ENCODE results near the gene FREM1. TPM values are rescaled to one million over a fixed set of nuclear protein-coding genes. Genes with fewer than 3 reads are reported as not detected.

FREM1 gene
- total RNA-seq, 1 experiment from 2014 or later, result 1.2 TPM

GRCh38 chr9:14692470-14693250 is 217.6 kb downstream of the FREM1 start:
- H3K4me1 ChIP-seq (ENCODE audit: insufficient read depth, low read length), result peaks cover 28% of the 10 kb centered on the region
- ChIA-PET POLR2A (ENCODE audit: unreplicated experiment) (interaction anchor here (0.6 kb wide), 2 partner anchors 293 to 378 kb away, joined by 3 to 4 read pairs; partner anchors contain the start of gene NFIB), CTCF (no interaction called here)
- peak; percentile 37 for ATAC-seq
- H3K27me3 ChIP-seq (ENCODE audit: low read length), result no peaks in the 10 kb centered on the region
- H3K9me3 ChIP-seq (ENCODE audit: low read length), result no peaks in the 10 kb centered on the region
- peak overlapping the region; percentile 83 for H3K4me2 ChIP-seq (ENCODE audit: low read length)
- peak overlapping the region; percentile 83 for H3K9ac ChIP-seq (ENCODE audit: low read length)
- intact Hi-C loops (cut with micrococcal nuclease), result no loop called here
- no peaks in the 10 kb centered on the region for H3K9me2 ChIP-seq (replicated peaks; ENCODE audit: low read length)
- peaks cover 14% of the 10 kb centered on the region for H3K36me3 ChIP-seq (ENCODE audit: low read depth, low read length)
- no peak for DNase-seq
- H4K20me1 ChIP-seq (ENCODE audit: low read length), result no peaks in the 10 kb centered on the region
- no peak overlapping the region for H3K27ac ChIP-seq (ENCODE audit: low read length)
- no TSS peak for BruUV-seq (replicated peaks)
- no peaks in the 10 kb centered on the region for H3F3A ChIP-seq (ENCODE audit: low read length, unreplicated experiment)
- H3K79me2 ChIP-seq (ENCODE audit: low read length), result peaks cover 37% of the 10 kb centered on the region
- H3K4me3 ChIP-seq (ENCODE audit: low read length), result peak overlapping the region; percentile 88
- TF ChIP-seq CTCF (conservative IDR thresholded peaks at IDR 0.05; ENCODE audit: low read depth, low read length) (no peak), EZH2phosphoT487 (IDR thresholded peaks at IDR 0.05; ENCODE audit: borderline replicate concordance, low read length) (no peak), EZH2 (IDR thresholded peaks at IDR 0.05; ENCODE audit: low read length, unreplicated experiment) (no peak)
- H2AFZ ChIP-seq (ENCODE audit: low read length), result peak overlapping the region; percentile 65

GRCh38 chr9:14690948-14691730 is 219.1 kb downstream of the FREM1 start:
- TF ChIP-seq CTCF (conservative IDR thresholded peaks at IDR 0.05; ENCODE audit: low read depth, low read length) (no peak), EZH2phosphoT487 (IDR thresholded peaks at IDR 0.05; ENCODE audit: borderline replicate concordance, low read length) (no peak), EZH2 (IDR thresholded peaks at IDR 0.05; ENCODE audit: low read length, unreplicated experiment) (no peak)
- Histone ChIP-seq H3K4me1 (ENCODE audit: insufficient read depth, low read length) (peaks cover 40% of the 10 kb centered on the region), H3K27ac (ENCODE audit: low read length) (peak overlapping the region; percentile 82), H3K9me2 (replicated peaks; ENCODE audit: low read length) (no peaks in the 10 kb centered on the region), H3K36me3 (ENCODE audit: low read depth, low read length) (peaks cover 14% of the 10 kb centered on the region), H2AFZ (ENCODE audit: low read length) (peak overlapping the region; percentile 23; the same call in 1 of the 2 replicates), H4K20me1 (ENCODE audit: low read length) (no peaks in the 10 kb centered on the region), H3K79me2 (ENCODE audit: low read length) (peaks cover 37% of the 10 kb centered on the region), H3F3A (ENCODE audit: low read length, unreplicated experiment) (no peaks in the 10 kb centered on the region), H3K9ac (ENCODE audit: low read length) (peak overlapping the region; percentile 58; the same call in 1 of the 2 replicates), H3K9me3 (ENCODE audit: low read length) (no peaks in the 10 kb centered on the region), H3K4me2 (ENCODE audit: low read length) (peak overlapping the region; percentile 83), H3K27me3 (ENCODE audit: low read length) (no peaks in the 10 kb centered on the region), H3K4me3 (ENCODE audit: low read length) (peak overlapping the region; percentile 88)
- no TSS peak for BruUV-seq (replicated peaks)
- POLR2A ChIA-PET (ENCODE audit: unreplicated experiment), result no interaction called here
- peak; percentile 30 for ATAC-seq
- intact Hi-C loops (cut with micrococcal nuclease), result no loop called here
- CTCF ChIA-PET, result no interaction called here
- peak; percentile 64 for DNase-seq

Data from PC-3 (cell line).